ENCODE measurements around the gene ZNHIT2. TPM values are rescaled to one million over a fixed set of nuclear protein-coding genes. Genes with fewer than 3 reads are reported as not detected.

The ZNHIT2 gene
- total and polyA plus RNA-seq, 2 of the 13 experiments (the other 11 are each of a cell fraction or from before 2014, with no cell fraction given) = 1.1 to 6.5 TPM

DNA sequence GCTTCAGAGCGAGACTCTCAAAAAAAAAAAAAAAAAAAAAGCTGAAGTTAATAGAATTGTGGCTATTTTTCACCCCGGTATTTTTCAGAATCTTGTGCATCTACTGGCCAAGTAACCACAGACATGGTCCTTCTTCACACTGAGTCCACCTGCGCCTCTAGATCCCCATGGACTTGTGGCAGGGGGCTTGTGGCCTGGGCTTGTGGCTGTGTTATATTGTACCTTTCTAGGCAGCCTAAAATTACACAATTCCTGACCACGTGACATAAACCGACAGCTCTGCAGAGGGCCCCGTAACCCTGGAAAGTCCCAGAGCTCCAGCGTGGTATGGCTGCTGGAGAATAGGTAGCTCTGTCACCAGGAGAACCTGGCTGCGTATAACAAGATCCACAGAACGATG lies 48.3 kb downstream of the ZNHIT2 start (continued):
- no peak for TF ChIP-seq ZIK1 (CRISPR knock-in tag; IDR thresholded peaks at IDR 0.05; ENCODE audit: borderline replicate concordance, low read depth)
- TF ChIP-seq POGK (CRISPR knock-in tag; conservative IDR thresholded peaks at IDR 0.05) = no peak
- no peak for TF ChIP-seq ZNF780A (CRISPR knock-in tag; IDR thresholded peaks at IDR 0.05)

- H3K4me2 ChIP-seq (ENCODE audit: low read depth, low read length) = peak overlapping the region; percentile 87; the same call in 1 of the 2 replicates
- FAIRE-seq = no peak
- H2AFZ ChIP-seq (ENCODE audit: low read length) = no peak overlapping the region
- H3K36me3 ChIP-seq (replicated peaks in 1 of 2; ENCODE audit: control insufficient read depth in 1 of 2, insufficient read depth in 2 of 2, low read length in 2 of 2) = no peaks in the 10 kb centered on the region
- no peaks in the 10 kb centered on the region for H4K20me1 ChIP-seq (ENCODE audit: insufficient read depth, low read length)
- H3K79me2 ChIP-seq (ENCODE audit: insufficient read depth, low read length) = no peaks in the 10 kb centered on the region
- peak overlapping the region in 1 of 3 experiments; percentile 79; a peak in 1 of 6 replicates for H3K4me3 ChIP-seq (replicated peaks in 1 of 3; ENCODE audit: insufficient read depth in 1 of 3, low read depth in 2 of 3, low read length in 3 of 3)
- WGBS (ENCODE audit: low lambda C conversion rate) = 80% methylated on average over 5 of the region's 10 CpGs
- H3K9ac ChIP-seq (ENCODE audit: insufficient read depth, low read depth, low read length) = no peak overlapping the region
- POLR2A ChIA-PET = interaction anchor here (2.2 kb wide), 1 partner anchor 27 kb away, joined by 10 read pairs; the partner anchor contains the start of gene SAC3D1
- no peak for ATAC-seq
- H3K27ac ChIP-seq (ENCODE audit: extremely low read length, insufficient read depth, low read length) = no peak overlapping the region
- BruUV-seq (replicated peaks) = no TSS peak
- intact Hi-C loops (cut with micrococcal nuclease; ENCODE audit: unreplicated experiment) = no loop called here
- in situ Hi-C loops (cut with HindIII; ENCODE audit: extremely low pct_ligation_motif_present, low pct_unique_long_range_greater_than_20kb) = loop anchor here (5.0 kb wide), 1 partner anchor 40 kb away; the partner anchor contains the start of gene SNX15
- TF ChIP-seq ATF6 (CRISPR knock-in tag; conservative IDR thresholded peaks at IDR 0.05) (no peak), ZBTB38 (CRISPR knock-in tag; IDR thresholded peaks at IDR 0.05) (peak; percentile 58; the same call in 1 of the 2 replicates)
- H3K9me3 ChIP-seq (ENCODE audit: low read length) = no peaks in the 10 kb centered on the region
- CTCF ChIA-PET (ENCODE audit: low intra/inter-chr PET ratio, low total read pairs) = no interaction called here
- peaks cover 45% of the 10 kb centered on the region for H3K4me1 ChIP-seq (ENCODE audit: insufficient read depth, low read length)
- no peak for DNase-seq (ENCODE audit: low spot score)
- H3K27me3 ChIP-seq (ENCODE audit: control insufficient read depth in 1 of 2, insufficient read depth in 2 of 2, low read length in 2 of 2) = no peaks in the 10 kb centered on the region
These were observed 50.1 kb downstream of the ZNHIT2 start for GRCh38 chr11:65067446-65067845.
